Kidney epithelial cell (primary cell): ENCODE measurements around the gene MMRN1. TPM values are rescaled to one million over a fixed set of nuclear protein-coding genes. Genes with fewer than 3 reads are reported as not detected.

Experiments used
- DNase-seq: peaks from one replicate; pipeline ENCODE4 v3.0.0-alpha.2; 2010; ENCODE audit warnings: low read depth
- H3K27me3 ChIP-seq: 2 replicates; pipeline ENCODE4 v1.6.0; 2011; ENCODE audit warnings: low read length; ENCODE audit not compliant: control insufficient read depth, insufficient read depth
- H3K36me3 ChIP-seq: 2 replicates; pipeline ENCODE4 v1.5.1; 2011; ENCODE audit warnings: low read length; ENCODE audit not compliant: control insufficient read depth, insufficient read depth
- H3K4me3 ChIP-seq: 2 replicates; pipeline ENCODE4 v1.5.1; 2011; ENCODE audit warnings: low read depth, mild to moderate bottlenecking, control low read depth, low read length
- CTCF ChIP-seq: IDR thresholded peaks from 2 replicates; pipeline ENCODE4 v1.5.1; 2011; ENCODE audit warnings: mild to moderate bottlenecking, moderate library complexity, low read length, control low read depth, inconsistent platforms; ENCODE audit not compliant: insufficient read depth, poor library complexity, severe bottlenecking
- total RNA-seq: library from RNA; depleted of rRNA; stranded (reverse); fragments of >200 nt; gene quantifications from 2 replicates; pipeline ENCODE4 v1.2.3, GENCODE V29; 2015

Gene MMRN1
- total RNA-seq, 1 donor from 2014 or later: not detected

DNA sequence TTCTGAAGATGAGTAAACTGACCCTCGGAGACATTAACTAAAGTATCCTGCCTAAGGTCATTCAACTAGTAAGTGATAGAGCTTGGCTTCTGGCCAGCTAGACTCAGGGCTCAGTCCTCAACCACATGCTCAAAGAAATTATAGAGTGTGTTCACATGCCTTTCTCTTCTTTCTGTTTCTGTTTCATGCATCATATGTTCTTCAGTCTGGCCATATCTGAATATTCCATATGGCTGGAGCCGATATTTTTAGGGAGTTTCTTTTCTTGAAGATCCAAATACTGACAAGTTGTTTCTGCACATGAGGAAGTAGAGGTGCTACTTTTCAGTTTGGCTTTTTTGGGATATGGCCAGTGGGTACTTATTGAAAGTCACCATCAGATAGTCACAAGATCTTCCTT lies 44.9 kb downstream of the MMRN1 start:
- no peak for DNase-seq
- no peaks in the 10 kb centered on the region for H3K27me3 ChIP-seq
- no peaks in the 10 kb centered on the region for H3K36me3 ChIP-seq
- H3K4me3 ChIP-seq: no peak overlapping the region
- no peak for TF ChIP-seq CTCF

DNA sequence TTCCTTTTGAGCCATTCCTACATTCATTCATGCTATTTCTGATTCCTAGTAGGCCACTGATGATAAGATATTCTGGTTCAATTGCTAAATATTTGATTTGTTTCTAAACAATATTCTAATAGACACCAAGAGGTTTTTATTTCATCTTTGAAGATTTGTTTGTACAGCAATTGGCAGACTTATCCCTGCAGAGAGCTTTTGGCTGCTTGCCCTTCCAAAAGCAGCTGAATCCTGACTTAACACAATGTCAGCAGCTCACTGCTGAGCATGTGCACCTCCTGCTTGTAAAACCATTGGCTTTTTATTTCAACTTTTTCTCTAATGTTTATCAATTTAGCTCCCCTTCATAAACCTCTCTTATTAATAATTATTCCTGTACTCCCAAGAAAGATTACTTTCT lies 45.3 kb downstream of the MMRN1 start:
- TF ChIP-seq CTCF: no peak
- DNase-seq: no peak
- H3K27me3 ChIP-seq: no peaks in the 10 kb centered on the region

DNA sequence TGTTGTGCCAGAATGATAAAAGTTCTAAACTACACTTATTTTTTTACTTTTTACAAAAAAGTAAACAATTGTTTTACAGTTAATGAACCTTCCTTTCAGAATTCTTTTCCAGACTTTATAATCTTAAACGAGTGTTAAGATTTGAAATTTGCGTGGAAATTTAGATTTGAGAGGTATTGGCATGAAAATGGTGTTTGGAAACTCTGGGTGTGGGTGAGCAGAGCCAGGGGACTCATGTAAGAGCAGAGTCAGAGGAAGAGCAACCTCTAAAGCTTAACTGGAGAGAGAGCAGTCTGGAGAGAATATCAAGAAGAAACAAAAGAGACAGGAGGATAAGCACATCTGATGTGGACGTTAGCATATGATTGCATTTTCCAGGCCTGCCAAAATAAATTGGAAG lies 48.2 kb downstream of the MMRN1 start:
- Histone ChIP-seq H3K36me3 (no peaks in the 10 kb centered on the region), H3K27me3 (no peaks in the 10 kb centered on the region), H3K4me3 (no peak overlapping the region)
- no peak for DNase-seq
- no peak for TF ChIP-seq CTCF

More for the DNA sequence above, 45.3 kb downstream of the MMRN1 start:
- no peaks in the 10 kb centered on the region for H3K36me3 ChIP-seq
- H3K4me3 ChIP-seq: no peak overlapping the region

- DNase-seq: no peak
- Histone ChIP-seq H3K27me3 (no peaks in the 10 kb centered on the region), H3K4me3 (no peak overlapping the region), H3K36me3 (no peaks in the 10 kb centered on the region)
- TF ChIP-seq CTCF: peak; percentile 56
These were observed 55.2 kb downstream of the MMRN1 start for GRCh38 chr4:89949782-89950387.

DNA sequence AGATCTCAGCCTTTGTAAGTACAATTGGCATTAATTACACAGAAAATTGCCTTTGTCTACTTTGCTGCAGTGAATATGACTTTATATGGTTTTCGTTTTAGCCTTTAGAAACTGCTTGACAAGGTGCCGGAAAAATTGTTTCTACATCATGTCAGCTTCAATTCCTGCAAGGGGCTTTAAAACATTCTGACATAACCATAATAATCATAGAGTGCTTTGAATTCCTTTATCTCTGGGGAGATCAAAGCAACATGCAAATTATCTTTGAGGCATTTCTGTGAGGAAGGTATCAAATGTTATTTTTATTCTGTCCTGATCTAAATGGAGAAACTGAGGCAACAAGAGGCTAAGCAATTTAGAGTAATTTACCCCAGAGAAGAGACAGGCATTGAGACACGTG lies 57.8 kb downstream of the MMRN1 start:
- H3K36me3 ChIP-seq: no peaks in the 10 kb centered on the region
- no peak overlapping the region for H3K4me3 ChIP-seq
- no peaks in the 10 kb centered on the region for H3K27me3 ChIP-seq
- no peak for DNase-seq
- no peak for TF ChIP-seq CTCF
